ENCODE data around the gene GRAMD1A.
A peak's percentile ranks its signal among the peaks of the same experiment; 100 is the strongest.

The GRAMD1A gene

GRCh38 chr19:35030257-35031071, 30.3 kb downstream of the GRAMD1A start, which contains the start of gene SCN1B:
TSS of gene SCN1B (plus strand) at chr19:35030470. CDS start at chr19:35030821, 351 bp downstream.
- Histone ChIP-seq H3K4me1 (ENCODE audit: insufficient read depth, insufficient read length) (peaks cover 15% of the 10 kb centered on the region), H3K9ac (ENCODE audit: insufficient read length, low read depth) (peak within 1 kb of the TSS; percentile 63), H3K27me3 (ENCODE audit: insufficient read depth, insufficient read length) (no peaks in the 10 kb centered on the region), H3K9me3 (ENCODE audit: insufficient read depth, low read length) (no peaks in the 10 kb centered on the region), H3K4me3 (ENCODE audit: insufficient read length, low read depth) (peak within 1 kb of the TSS; percentile 50), H3K36me3 (ENCODE audit: insufficient read depth, insufficient read length, low read length) (peaks cover 48% of the 10 kb centered on the region)
- no peak for TF ChIP-seq ZNF274 (IDR thresholded peaks at IDR 0.05; ENCODE audit: low read depth, low read length)
- no peak for DNase-seq (ENCODE audit: low read depth, low spot score)

GRCh38 chr19:35031072-35031881, 31.2 kb downstream of the GRAMD1A start:
- H3K4me1 ChIP-seq (ENCODE audit: insufficient read depth, insufficient read length), result peaks cover 15% of the 10 kb centered on the region
- no peaks in the 10 kb centered on the region for H3K9me3 ChIP-seq (ENCODE audit: insufficient read depth, low read length)
- H3K9ac ChIP-seq (ENCODE audit: insufficient read length, low read depth), result peak overlapping the region; percentile 63
- peak overlapping the region; percentile 50 for H3K4me3 ChIP-seq (ENCODE audit: insufficient read length, low read depth)
- DNase-seq (ENCODE audit: low read depth, low spot score), result no peak
- TF ChIP-seq ZNF274 (IDR thresholded peaks at IDR 0.05; ENCODE audit: low read depth, low read length) (no peak), SUZ12 (IDR thresholded peaks at IDR 0.05; ENCODE audit: extremely low read depth, insufficient read depth, insufficient read length) (no peak), YY1 (IDR thresholded peaks at IDR 0.05; ENCODE audit: insufficient read depth, insufficient read length) (no peak)
- H3K36me3 ChIP-seq (ENCODE audit: insufficient read depth, insufficient read length, low read length), result peaks cover 44% of the 10 kb centered on the region
- no peaks in the 10 kb centered on the region for H3K27me3 ChIP-seq (ENCODE audit: insufficient read depth, insufficient read length)

GRCh38 chr19:35032356-35032865, 32.3 kb downstream of the GRAMD1A start:
- DNase-seq (ENCODE audit: low read depth, low spot score), result no peak
- Histone ChIP-seq H3K4me3 (ENCODE audit: insufficient read length, low read depth) (peak overlapping the region; percentile 24), H3K27me3 (ENCODE audit: insufficient read depth, insufficient read length) (no peaks in the 10 kb centered on the region), H3K36me3 (ENCODE audit: insufficient read depth, insufficient read length, low read length) (peaks cover 36% of the 10 kb centered on the region), H3K4me1 (ENCODE audit: insufficient read depth, insufficient read length) (peaks cover 14% of the 10 kb centered on the region), H3K9ac (ENCODE audit: insufficient read length, low read depth) (peak overlapping the region; percentile 32), H3K9me3 (ENCODE audit: insufficient read depth, low read length) (no peaks in the 10 kb centered on the region)
- TF ChIP-seq SUZ12 (IDR thresholded peaks at IDR 0.05; ENCODE audit: extremely low read depth, insufficient read depth, insufficient read length) (no peak), ZNF274 (IDR thresholded peaks at IDR 0.05; ENCODE audit: low read depth, low read length) (no peak), YY1 (IDR thresholded peaks at IDR 0.05; ENCODE audit: insufficient read depth, insufficient read length) (no peak)

GRCh38 chr19:35033067-35034004, 33.2 kb downstream of the GRAMD1A start:
- TF ChIP-seq YY1 (IDR thresholded peaks at IDR 0.05; ENCODE audit: insufficient read depth, insufficient read length) (no peak), SUZ12 (IDR thresholded peaks at IDR 0.05; ENCODE audit: extremely low read depth, insufficient read depth, insufficient read length) (no peak), ZNF274 (IDR thresholded peaks at IDR 0.05; ENCODE audit: low read depth, low read length) (no peak)

GRCh38 chr19:35034005-35034502, 33.9 kb downstream of the GRAMD1A start:
- Histone ChIP-seq H3K4me3 (ENCODE audit: insufficient read length, low read depth) (no peak overlapping the region), H3K27me3 (ENCODE audit: insufficient read depth, insufficient read length) (no peaks in the 10 kb centered on the region), H3K4me1 (ENCODE audit: insufficient read depth, insufficient read length) (peaks cover 10% of the 10 kb centered on the region), H3K9ac (ENCODE audit: insufficient read length, low read depth) (no peak overlapping the region), H3K9me3 (ENCODE audit: insufficient read depth, low read length) (no peaks in the 10 kb centered on the region), H3K36me3 (ENCODE audit: insufficient read depth, insufficient read length, low read length) (peaks cover 28% of the 10 kb centered on the region)
- no peak for TF ChIP-seq SUZ12 (IDR thresholded peaks at IDR 0.05; ENCODE audit: extremely low read depth, insufficient read depth, insufficient read length)
- no peak for TF ChIP-seq ZNF274 (IDR thresholded peaks at IDR 0.05; ENCODE audit: low read depth, low read length)
- TF ChIP-seq YY1 (IDR thresholded peaks at IDR 0.05; ENCODE audit: insufficient read depth, insufficient read length), result no peak
- DNase-seq (ENCODE audit: low read depth, low spot score), result no peak

More at GRCh38 chr19:35033067-35034004, 33.2 kb downstream of the GRAMD1A start:
- H3K9ac ChIP-seq (ENCODE audit: insufficient read length, low read depth), result peak overlapping the region; percentile 10
- no peaks in the 10 kb centered on the region for H3K27me3 ChIP-seq (ENCODE audit: insufficient read depth, insufficient read length)
- H3K4me3 ChIP-seq (ENCODE audit: insufficient read length, low read depth), result no peak overlapping the region
- H3K4me1 ChIP-seq (ENCODE audit: insufficient read depth, insufficient read length), result peaks cover 10% of the 10 kb centered on the region
- no peak for DNase-seq (ENCODE audit: low read depth, low spot score)
- H3K36me3 ChIP-seq (ENCODE audit: insufficient read depth, insufficient read length, low read length), result peaks cover 30% of the 10 kb centered on the region
- H3K9me3 ChIP-seq (ENCODE audit: insufficient read depth, low read length), result no peaks in the 10 kb centered on the region

GRCh38 chr19:35034588-35035382, 34.7 kb downstream of the GRAMD1A start:
- Histone ChIP-seq H3K27me3 (ENCODE audit: insufficient read depth, insufficient read length) (no peaks in the 10 kb centered on the region), H3K9ac (ENCODE audit: insufficient read length, low read depth) (no peak overlapping the region), H3K36me3 (ENCODE audit: insufficient read depth, insufficient read length, low read length) (peaks cover 28% of the 10 kb centered on the region), H3K4me1 (ENCODE audit: insufficient read depth, insufficient read length) (peaks cover 9% of the 10 kb centered on the region), H3K4me3 (ENCODE audit: insufficient read length, low read depth) (no peak overlapping the region), H3K9me3 (ENCODE audit: insufficient read depth, low read length) (no peaks in the 10 kb centered on the region)
- no peak for TF ChIP-seq SUZ12 (IDR thresholded peaks at IDR 0.05; ENCODE audit: extremely low read depth, insufficient read depth, insufficient read length)
- no peak for TF ChIP-seq YY1 (IDR thresholded peaks at IDR 0.05; ENCODE audit: insufficient read depth, insufficient read length)
- no peak for TF ChIP-seq ZNF274 (IDR thresholded peaks at IDR 0.05; ENCODE audit: low read depth, low read length)
- no peak for DNase-seq (ENCODE audit: low read depth, low spot score)
